ENCODE data around the gene FSTL5. TPM values are rescaled to one million over a fixed set of nuclear protein-coding genes. Genes with fewer than 3 reads are reported as not detected.
"Not testable (repeated sequence)": the region's sequence is repeated elsewhere in the genome, so short reads cannot be mapped to it uniquely, and the experiment has no call there.

Gene FSTL5
- total RNA-seq, 1 experiment from 2014 or later = not detected

GRCh38 chr4:162103908-162104307 is 59.9 kb downstream of the FSTL5 start:
- not testable (repeated sequence) for DNase-seq (ENCODE audit: low spot score)

GRCh38 chr4:162102713-162103112 is 61.1 kb downstream of the FSTL5 start:
- no peak for DNase-seq (ENCODE audit: low spot score)

- no peak for DNase-seq (ENCODE audit: low spot score)
These were observed 62.5 kb downstream of the FSTL5 start for GRCh38 chr4:162101337-162101736.

GRCh38 chr4:162075726-162076125 is 88.1 kb downstream of the FSTL5 start:
- no peak for DNase-seq (ENCODE audit: low spot score)

- no peak for DNase-seq (ENCODE audit: low spot score)
These were observed 102.6 kb downstream of the FSTL5 start for GRCh38 chr4:162061214-162061613.

- DNase-seq (ENCODE audit: low spot score) = no peak
These were observed 104.1 kb downstream of the FSTL5 start for GRCh38 chr4:162059656-162060055.

GRCh38 chr4:162056990-162057389 is 106.8 kb downstream of the FSTL5 start:
- no peak for DNase-seq (ENCODE audit: low spot score)

GRCh38 chr4:162046135-162046534 is 117.7 kb downstream of the FSTL5 start:
- DNase-seq (ENCODE audit: low spot score) = no peak

GRCh38 chr4:162038112-162038511 is 125.7 kb downstream of the FSTL5 start:
- no peak for DNase-seq (ENCODE audit: low spot score)

GRCh38 chr4:162017863-162018262 is 145.9 kb downstream of the FSTL5 start:
- no peak for DNase-seq (ENCODE audit: low spot score)

GRCh38 chr4:162016991-162017390 is 146.8 kb downstream of the FSTL5 start:
- no peak for DNase-seq (ENCODE audit: low spot score)

GRCh38 chr4:162016219-162016618 is 147.6 kb downstream of the FSTL5 start:
- DNase-seq (ENCODE audit: low spot score) = no peak

- DNase-seq (ENCODE audit: low spot score) = no peak
These were observed 148.7 kb downstream of the FSTL5 start for GRCh38 chr4:162015090-162015489.

- DNase-seq (ENCODE audit: low spot score) = no peak
These were observed 152.7 kb downstream of the FSTL5 start for GRCh38 chr4:162011089-162011488.

- no peak for DNase-seq (ENCODE audit: low spot score)
These were observed 153.4 kb downstream of the FSTL5 start for GRCh38 chr4:162010362-162010761.

- no peak for DNase-seq (ENCODE audit: low spot score)
These were observed 171.5 kb downstream of the FSTL5 start for GRCh38 chr4:161992317-161992716.

- DNase-seq (ENCODE audit: low spot score) = no peak
These were observed 172.0 kb downstream of the FSTL5 start for GRCh38 chr4:161991811-161992210.

GRCh38 chr4:161990721-161991120 is 173.1 kb downstream of the FSTL5 start:
- no peak for DNase-seq (ENCODE audit: low spot score)

- no peak for DNase-seq (ENCODE audit: low spot score)
These were observed 174.9 kb downstream of the FSTL5 start for GRCh38 chr4:161988946-161989345.

GRCh38 chr4:161987611-161988010 is 176.2 kb downstream of the FSTL5 start:
- no peak for DNase-seq (ENCODE audit: low spot score)

- DNase-seq (ENCODE audit: low spot score) = peak; percentile 1
These were observed 211.4 kb downstream of the FSTL5 start for GRCh38 chr4:161952382-161952781.

- DNase-seq (ENCODE audit: low spot score) = no peak
These were observed 213.7 kb downstream of the FSTL5 start for GRCh38 chr4:161949946-161950725.

- no peak for DNase-seq (ENCODE audit: low spot score)
These were observed 215.6 kb downstream of the FSTL5 start for GRCh38 chr4:161948026-161948770.
